ENCODE data around the gene EMILIN1.

DNA sequence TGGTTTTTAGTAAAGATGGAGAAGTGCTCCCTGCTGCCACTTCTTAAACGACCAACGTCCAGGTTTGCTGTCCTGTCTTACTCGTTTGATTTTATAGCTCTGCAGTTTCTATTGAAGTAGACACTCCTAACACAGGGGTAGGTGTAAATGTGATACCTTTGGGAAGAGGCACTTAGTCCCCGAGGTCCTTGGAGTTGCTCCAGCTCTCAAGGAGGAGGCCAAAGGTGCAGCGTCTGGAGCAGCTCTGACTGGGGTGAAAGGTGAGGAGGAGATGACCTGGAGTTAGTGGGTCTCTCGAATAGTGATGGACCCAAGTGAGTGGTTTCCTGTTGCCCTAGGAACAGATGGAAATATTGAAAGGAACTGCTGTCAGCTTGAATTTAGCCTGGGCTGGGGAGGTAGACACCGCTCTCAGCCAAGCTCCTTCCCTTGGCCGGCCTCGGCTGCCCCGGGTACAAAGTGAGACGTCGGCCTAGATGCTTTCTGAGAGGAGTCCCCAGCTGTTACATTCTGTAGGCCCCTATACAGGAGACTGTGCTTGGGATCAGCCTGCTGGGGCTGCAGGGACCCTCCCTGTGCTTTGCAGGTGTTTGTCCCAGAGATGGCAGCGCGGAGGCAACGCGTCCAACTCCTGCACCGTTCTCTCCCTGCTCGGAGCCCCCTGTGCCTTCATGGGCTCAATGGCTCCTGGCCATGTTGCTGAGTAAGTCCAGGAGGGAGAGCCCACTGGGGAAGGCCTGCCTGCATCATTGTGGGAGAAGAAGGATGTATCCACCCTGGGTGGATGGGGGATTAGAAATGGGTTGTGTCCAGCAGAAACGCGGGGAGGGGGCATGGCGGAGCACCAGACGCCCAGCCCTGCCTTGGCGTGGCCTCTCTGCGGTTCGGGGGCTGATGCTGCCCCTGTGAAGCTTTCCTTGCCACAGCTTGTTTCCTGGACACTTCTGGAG lies 13.6 kb downstream of the EMILIN1 start:
- TF ChIP-seq POLR2A (IDR thresholded peaks at IDR 0.05) = no peak
- TF ChIP-seq, protein P1, sequence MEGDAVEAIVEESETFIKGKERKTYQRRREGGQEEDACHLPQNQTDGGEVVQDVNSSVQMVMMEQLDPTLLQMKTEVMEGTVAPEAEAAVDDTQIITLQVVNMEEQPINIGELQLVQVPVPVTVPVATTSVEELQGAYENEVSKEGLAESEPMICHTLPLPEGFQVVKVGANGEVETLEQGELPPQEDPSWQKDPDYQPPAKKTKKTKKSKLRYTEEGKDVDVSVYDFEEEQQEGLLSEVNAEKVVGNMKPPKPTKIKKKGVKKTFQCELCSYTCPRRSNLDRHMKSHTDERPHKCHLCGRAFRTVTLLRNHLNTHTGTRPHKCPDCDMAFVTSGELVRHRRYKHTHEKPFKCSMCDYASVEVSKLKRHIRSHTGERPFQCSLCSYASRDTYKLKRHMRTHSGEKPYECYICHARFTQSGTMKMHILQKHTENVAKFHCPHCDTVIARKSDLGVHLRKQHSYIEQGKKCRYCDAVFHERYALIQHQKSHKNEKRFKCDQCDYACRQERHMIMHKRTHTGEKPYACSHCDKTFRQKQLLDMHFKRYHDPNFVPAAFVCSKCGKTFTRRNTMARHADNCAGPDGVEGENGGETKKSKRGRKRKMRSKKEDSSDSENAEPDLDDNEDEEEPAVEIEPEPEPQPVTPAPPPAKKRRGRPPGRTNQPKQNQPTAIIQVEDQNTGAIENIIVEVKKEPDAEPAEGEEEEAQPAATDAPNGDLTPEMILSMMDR (IDR thresholded peaks at IDR 0.05) = no peak
- TF ChIP-seq EP300 (IDR thresholded peaks at IDR 0.05) = no peak
